Endodermal cell (in vitro differentiated cells): Measurements from ENCODE around the gene SOX21. TPM values are rescaled to one million over a fixed set of nuclear protein-coding genes. Genes with fewer than 3 reads are reported as not detected.

Source experiments
- DNase-seq: peaks from one replicate; pipeline ENCODE4 v3.0.0-alpha.2; 2017
- H3K27ac ChIP-seq: 2 replicates; pipeline ENCODE4 v1.5.1; 2013; ENCODE audit warnings: mild to moderate bottlenecking, low read depth, low read length, moderate library complexity
- H3K27me3 ChIP-seq: 2 replicates; pipeline ENCODE4 v1.6.1; 2013; ENCODE audit warnings: mild to moderate bottlenecking, low read length, moderate library complexity; ENCODE audit not compliant: insufficient read depth, control insufficient read depth, poor library complexity, severe bottlenecking
- H3K36me3 ChIP-seq: 2 replicates; pipeline ENCODE4 v1.7.0; 2013; ENCODE audit warnings: mild to moderate bottlenecking, low read length, moderate library complexity; ENCODE audit not compliant: control insufficient read depth, insufficient read depth
- H3K4me1 ChIP-seq: one replicate; pipeline ENCODE4 v1.7.0; 2013; ENCODE audit warnings: low read length; ENCODE audit not compliant: control insufficient read depth, insufficient read depth
- H3K4me3 ChIP-seq: 2 replicates; pipeline ENCODE4 v1.5.1; 2013; ENCODE audit warnings: mild to moderate bottlenecking, low read length, moderate library complexity
- H3K9ac ChIP-seq: 2 replicates; pipeline ENCODE4 v1.6.1; 2013; ENCODE audit warnings: mild to moderate bottlenecking, low read length, moderate library complexity; ENCODE audit not compliant: poor library complexity, severe bottlenecking; ENCODE audit errors: extremely low read depth
- H3K9me3 ChIP-seq: 2 replicates; pipeline ENCODE4 v1.6.1; 2013; ENCODE audit warnings: mild to moderate bottlenecking, low read length, moderate library complexity; ENCODE audit not compliant: control insufficient read depth
- H3K27ac Mint-ChIP-seq: 2 replicates; pipeline ENCODE4 v1.8.0; 2020; ENCODE audit warnings: mixed read lengths
- H3K27me3 Mint-ChIP-seq: 2 replicates; pipeline ENCODE4 v1.8.0; 2021; ENCODE audit warnings: mild to moderate bottlenecking, mixed read lengths; ENCODE audit not compliant: insufficient read depth
- H3K36me3 Mint-ChIP-seq: 2 replicates; pipeline ENCODE4 v1.8.0; 2020; ENCODE audit warnings: low read depth, mixed read lengths
- H3K4me1 Mint-ChIP-seq: 2 replicates; pipeline ENCODE4 v1.8.0; 2020; ENCODE audit warnings: mixed read lengths
- H3K4me3 Mint-ChIP-seq: 2 replicates; pipeline ENCODE4 v1.8.0; 2020; ENCODE audit warnings: mild to moderate bottlenecking, moderate library complexity, mixed read lengths
- H3K9me3 Mint-ChIP-seq: 2 replicates; pipeline ENCODE4 v1.8.0; 2020; ENCODE audit warnings: mild to moderate bottlenecking, mixed read lengths
- WGBS, 2 experiments: methylation state at CpG; one replicate each; pipeline versions ENCODE4 v1.1.5 to v1.1.7; 2013; ENCODE audit warnings: missing lambda C conversion rate in 2 of 2, mixed read lengths in 1 of 2; ENCODE audit not compliant: insufficient coverage in 1 of 2, insufficient read length in 1 of 2; 5-methylcytosine and 5-hydroxymethylcytosine counted together
- total RNA-seq, 2 donors: library from RNA; stranded (reverse); fragmentation: NEBNext Ultra II Directional in 1 of 2; extraction: Animal tissue kit (Norgen Biotek cat#: 25700) in 1 of 2; gene quantifications; 2 replicates in 1 of 2; 3 replicates in 1 of 2; pipeline ENCODE4 v1.2.1, GENCODE V29; 2021
- TF ChIP-seq, protein P1 (sequence below): fragments of 200-600 bp; sonication (generic); conservative IDR thresholded peaks from 2 replicates; pipeline ENCODE4 v1.5.0; 2021; ENCODE audit warnings: antibody characterized with exemption, mild to moderate bottlenecking

The SOX21 gene
- total RNA-seq, 2 donors from 2014 or later: 5.2 to 10.1 TPM

DNA sequence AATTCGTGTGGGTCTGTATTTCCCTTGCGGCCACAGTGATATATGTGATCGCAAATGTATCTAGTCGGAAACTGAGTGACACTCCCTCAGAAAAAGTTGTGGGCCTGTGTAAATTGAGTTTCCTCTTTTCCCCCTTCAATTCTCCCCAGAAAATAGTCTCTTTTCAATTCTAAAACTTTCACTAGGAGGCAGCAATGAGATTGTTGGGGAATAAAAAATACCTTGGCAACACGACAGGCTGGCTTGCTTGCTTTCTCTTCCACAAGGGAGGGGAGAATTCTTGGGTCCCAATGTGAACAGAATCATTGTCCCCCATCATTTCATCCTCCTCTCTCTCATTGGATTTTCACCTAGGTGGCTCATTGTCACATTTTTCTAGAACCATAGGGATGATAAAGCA is 3.7 kb upstream of the SOX21 start:
- Mint-ChIP-seq H3K36me3 (no peaks in the 10 kb centered on the region), H3K27ac (no peak overlapping the region), H3K4me1 (peaks cover 39% of the 10 kb centered on the region), H3K27me3 (peaks cover 39% of the 10 kb centered on the region), H3K9me3 (no peaks in the 10 kb centered on the region), H3K4me3 (no peak overlapping the region)
- peaks cover 44% of the 10 kb centered on the region for H3K27me3 ChIP-seq
- no peak overlapping the region for H3K27ac ChIP-seq
- TF ChIP-seq, protein P1, sequence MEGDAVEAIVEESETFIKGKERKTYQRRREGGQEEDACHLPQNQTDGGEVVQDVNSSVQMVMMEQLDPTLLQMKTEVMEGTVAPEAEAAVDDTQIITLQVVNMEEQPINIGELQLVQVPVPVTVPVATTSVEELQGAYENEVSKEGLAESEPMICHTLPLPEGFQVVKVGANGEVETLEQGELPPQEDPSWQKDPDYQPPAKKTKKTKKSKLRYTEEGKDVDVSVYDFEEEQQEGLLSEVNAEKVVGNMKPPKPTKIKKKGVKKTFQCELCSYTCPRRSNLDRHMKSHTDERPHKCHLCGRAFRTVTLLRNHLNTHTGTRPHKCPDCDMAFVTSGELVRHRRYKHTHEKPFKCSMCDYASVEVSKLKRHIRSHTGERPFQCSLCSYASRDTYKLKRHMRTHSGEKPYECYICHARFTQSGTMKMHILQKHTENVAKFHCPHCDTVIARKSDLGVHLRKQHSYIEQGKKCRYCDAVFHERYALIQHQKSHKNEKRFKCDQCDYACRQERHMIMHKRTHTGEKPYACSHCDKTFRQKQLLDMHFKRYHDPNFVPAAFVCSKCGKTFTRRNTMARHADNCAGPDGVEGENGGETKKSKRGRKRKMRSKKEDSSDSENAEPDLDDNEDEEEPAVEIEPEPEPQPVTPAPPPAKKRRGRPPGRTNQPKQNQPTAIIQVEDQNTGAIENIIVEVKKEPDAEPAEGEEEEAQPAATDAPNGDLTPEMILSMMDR: peak; percentile 69
- no peak overlapping the region for H3K4me3 ChIP-seq
- no peak overlapping the region for H3K9ac ChIP-seq
- WGBS, 2 experiments: 54 to 71% methylated on average over 4 to 5 of the region's 5 CpGs
- no peaks in the 10 kb centered on the region for H3K9me3 ChIP-seq
- DNase-seq: no peak
- no peaks in the 10 kb centered on the region for H3K36me3 ChIP-seq
- peaks cover 13% of the 10 kb centered on the region for H3K4me1 ChIP-seq

DNA sequence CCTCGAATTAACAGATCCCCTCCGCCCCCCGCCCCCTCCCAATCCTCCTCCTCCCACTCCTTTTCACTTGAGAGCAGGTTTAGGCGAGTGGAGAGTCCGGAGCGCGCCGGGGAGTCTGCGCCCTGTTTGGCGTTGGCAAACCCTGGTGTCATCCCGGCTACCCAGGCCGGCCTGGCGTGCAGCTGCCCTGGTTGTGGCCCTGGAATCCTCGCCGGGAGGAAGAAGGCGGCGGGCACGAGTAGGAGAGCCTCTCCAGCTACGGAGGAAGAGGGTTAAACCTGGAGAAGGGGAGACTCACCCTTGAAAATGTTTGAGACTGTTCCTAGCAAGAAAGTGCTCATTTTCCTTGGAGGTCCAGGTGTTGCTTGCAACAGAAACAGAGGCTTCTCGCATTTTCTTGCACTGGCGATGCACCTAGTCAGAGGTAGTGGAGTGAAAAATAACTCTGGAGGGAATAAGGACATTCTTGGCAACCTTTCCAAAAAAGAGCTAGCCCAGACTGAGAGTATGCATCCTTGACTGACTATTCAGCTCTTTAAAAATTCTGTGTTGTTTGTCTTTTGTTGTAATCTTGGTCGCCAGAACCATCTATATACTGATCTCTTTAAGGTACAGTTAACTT is 1.3 kb upstream of the SOX21 start:
- peaks cover 61% of the 10 kb centered on the region for H3K27me3 Mint-ChIP-seq
- H3K27ac ChIP-seq: no peak overlapping the region

DNA sequence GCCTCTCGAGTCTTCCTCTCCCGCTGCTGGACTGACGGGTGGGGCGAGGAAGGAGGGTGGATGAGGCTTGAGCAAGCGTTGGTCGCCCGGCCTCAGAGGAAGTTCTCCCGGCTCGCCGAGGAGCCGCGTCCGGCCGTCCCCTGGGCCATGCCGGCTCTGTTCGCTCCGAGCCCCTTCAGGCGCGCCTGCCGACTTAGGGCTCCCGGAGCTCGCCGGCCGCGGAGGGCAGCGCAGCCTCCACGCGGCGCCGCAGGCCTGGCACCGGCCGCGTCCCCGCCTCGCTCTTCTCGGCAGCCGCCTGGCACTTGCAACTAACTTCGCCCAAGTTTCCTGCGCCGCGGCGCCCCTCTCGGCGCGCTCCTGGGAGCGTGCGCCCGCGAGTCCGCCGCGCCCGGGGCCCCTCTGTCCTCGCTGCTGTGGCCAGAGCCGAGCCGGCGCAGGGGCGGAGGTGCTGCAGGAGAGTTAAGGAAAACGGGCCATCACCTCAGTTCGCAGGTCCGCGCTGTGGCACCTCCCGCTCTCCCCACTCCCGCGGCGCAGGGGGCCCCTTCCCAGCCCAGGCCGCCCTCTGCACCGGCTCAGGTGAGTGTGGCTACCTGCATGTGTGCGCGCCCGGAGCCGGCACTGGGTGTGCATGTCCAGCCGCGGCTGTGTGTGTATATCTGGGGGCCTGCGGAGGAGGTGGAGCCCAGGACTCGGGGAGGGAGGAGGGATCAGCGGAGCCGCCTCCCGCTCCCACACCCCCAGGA is 641 bp upstream of the SOX21 start:
- Histone ChIP-seq H3K4me3 (peak overlapping the region; percentile 85), H3K9me3 (no peaks in the 10 kb centered on the region), H3K36me3 (no peaks in the 10 kb centered on the region), H3K4me1 (peaks cover 17% of the 10 kb centered on the region), H3K9ac (peak overlapping the region; percentile 1), H3K27ac (peak overlapping the region; percentile 18), H3K27me3 (peaks cover 74% of the 10 kb centered on the region)
- WGBS, 2 experiments: 0% methylated on average over 3 to 75 of the region's 79 CpGs
- peaks cover 60% of the 10 kb centered on the region for H3K4me1 Mint-ChIP-seq
- H3K27ac Mint-ChIP-seq: no peak overlapping the region
- no peaks in the 10 kb centered on the region for H3K9me3 Mint-ChIP-seq
- peak; percentile 81 for DNase-seq
- TF ChIP-seq, protein P1: peak; percentile 14
- H3K27me3 Mint-ChIP-seq: peaks cover 68% of the 10 kb centered on the region
- peak overlapping the region; percentile 77 for H3K4me3 Mint-ChIP-seq
- no peaks in the 10 kb centered on the region for H3K36me3 Mint-ChIP-seq

More for the DNA sequence above, 1.3 kb upstream of the SOX21 start:
- WGBS, 2 experiments: 4 to 5% methylated on average over 11 to 22 of the region's 22 CpGs
- TF ChIP-seq, protein P1: no peak
- no peak overlapping the region for H3K9ac ChIP-seq
- Mint-ChIP-seq H3K36me3 (no peaks in the 10 kb centered on the region), H3K9me3 (no peaks in the 10 kb centered on the region), H3K27ac (no peak overlapping the region), H3K4me3 (peak overlapping the region; percentile 77), H3K4me1 (peaks cover 55% of the 10 kb centered on the region)
- H3K4me1 ChIP-seq: peaks cover 17% of the 10 kb centered on the region
- H3K36me3 ChIP-seq: no peaks in the 10 kb centered on the region
- peaks cover 67% of the 10 kb centered on the region for H3K27me3 ChIP-seq
- DNase-seq: peak; percentile 75
- H3K9me3 ChIP-seq: no peaks in the 10 kb centered on the region
- H3K4me3 ChIP-seq: peak overlapping the region; percentile 85
